ENCODE measurements around the gene ANKRD55. TPM values are rescaled to one million over a fixed set of nuclear protein-coding genes. Genes with fewer than 3 reads are reported as not detected.
"Not testable (repeated sequence)": the region's sequence is repeated elsewhere in the genome, so short reads cannot be mapped to it uniquely, and the experiment has no call there.

The ANKRD55 gene
- total RNA-seq: 3.7 and 4.0 TPM in 2 replicates

DNA sequence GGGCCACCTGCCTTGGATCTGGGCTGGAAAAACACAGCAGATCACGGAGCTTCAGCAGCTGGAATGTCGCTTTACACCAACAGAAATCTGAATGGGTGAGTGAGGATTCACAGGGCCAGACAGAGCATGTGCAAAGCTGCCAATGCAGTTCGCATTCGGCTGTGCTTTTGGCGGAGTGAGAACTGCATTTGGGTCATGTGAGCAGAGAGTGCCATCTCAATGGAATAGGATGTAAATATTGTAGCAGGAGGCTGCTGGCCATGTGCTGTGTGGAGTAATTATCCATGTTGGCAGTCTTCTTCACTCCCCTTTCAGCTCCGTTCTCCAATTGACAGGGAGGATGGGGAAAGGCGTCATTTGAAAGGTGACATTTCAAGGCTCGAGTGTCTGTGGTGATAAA lies at the start of gene ANKRD55:
TSS of gene ANKRD55 (minus strand) at position 101 of the 400 bp plus-strand sequence. CDS start 417 bp downstream, outside the sequence.
- DNase-seq (ENCODE audit: low read depth in 2 of 2): no peak

GRCh38 chr5:56282216-56282615 lies 49.1 kb upstream of the ANKRD55 start:
- DNase-seq (ENCODE audit: low read depth in 2 of 2): peak in 1 of 2 donors; percentile 30

DNA sequence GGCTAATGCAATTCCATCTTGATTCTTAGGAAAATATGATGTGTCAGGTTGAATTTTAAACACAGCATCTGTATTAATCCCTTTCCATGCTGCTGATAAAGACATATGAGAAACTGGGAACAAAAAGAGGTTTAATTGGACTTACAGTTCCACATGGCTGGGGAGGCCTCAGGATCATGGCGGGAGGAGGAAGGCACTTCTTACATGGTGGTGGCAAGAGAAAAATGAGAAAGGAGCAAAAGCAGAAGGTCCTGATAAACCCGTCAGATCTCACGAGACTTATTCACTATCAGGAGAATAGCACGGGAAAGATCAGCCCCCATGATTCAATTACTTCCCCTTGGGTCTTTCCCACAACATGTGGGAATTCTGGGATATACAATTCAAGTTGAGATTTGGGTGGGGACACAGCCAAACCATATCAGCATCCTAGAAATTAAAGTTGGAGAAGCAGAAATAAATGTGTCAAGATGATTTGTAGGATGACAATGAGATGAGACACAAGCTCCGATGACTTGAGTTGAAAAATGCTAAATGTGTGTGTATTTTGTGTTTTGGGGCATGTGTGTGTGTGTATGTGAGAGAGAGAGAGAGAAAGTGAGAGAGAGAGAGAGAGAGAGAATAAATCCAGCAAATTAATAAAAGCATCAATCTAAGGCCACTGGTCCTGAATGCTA lies 48.5 kb upstream of the ANKRD55 start:
- no peak for DNase-seq (ENCODE audit: low read depth in 2 of 2)

DNA sequence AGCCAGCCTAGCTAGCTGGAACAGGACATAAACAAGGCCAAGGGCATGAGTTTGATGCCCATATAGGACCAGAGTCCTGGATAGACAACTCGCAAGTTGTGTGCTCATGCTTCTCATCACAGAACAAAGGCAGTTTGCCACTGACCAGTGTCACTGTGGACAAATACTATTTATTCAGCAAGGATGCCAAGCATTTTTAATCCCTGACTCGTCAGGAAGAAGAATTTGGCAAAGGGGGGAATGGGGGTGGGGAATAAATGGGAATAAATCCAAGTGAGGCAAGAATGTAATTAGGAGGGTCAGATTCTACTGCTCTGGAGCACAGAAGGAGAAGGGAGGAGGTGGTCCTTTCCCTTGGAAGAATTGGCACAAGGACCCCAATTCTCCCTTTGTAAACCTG lies 46.8 kb upstream of the ANKRD55 start:
- peak; percentile 63 to 85 for DNase-seq (ENCODE audit: low read depth in 2 of 2)

DNA sequence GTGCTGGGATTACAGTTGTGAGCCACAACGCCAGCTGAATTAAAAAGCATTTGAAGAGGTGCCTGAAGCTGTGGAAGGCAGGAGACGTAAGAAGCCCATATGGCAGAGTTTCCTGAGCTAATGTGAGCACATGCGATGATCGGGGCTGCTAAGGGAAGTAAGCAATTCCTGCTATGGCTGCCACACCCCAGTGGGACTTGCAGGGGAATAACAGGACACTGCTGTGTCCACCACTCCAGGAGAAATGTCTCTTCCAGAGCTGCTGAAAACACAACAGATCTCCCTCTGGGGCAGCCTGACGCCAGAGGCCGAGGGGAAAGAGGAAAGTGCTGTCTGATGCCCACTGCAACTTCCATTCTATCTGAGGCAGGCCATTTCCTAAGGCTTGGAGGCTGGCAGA lies 46.2 kb upstream of the ANKRD55 start:
- peak in 1 of 2 donors; percentile 50 for DNase-seq (ENCODE audit: low read depth in 2 of 2)

DNA sequence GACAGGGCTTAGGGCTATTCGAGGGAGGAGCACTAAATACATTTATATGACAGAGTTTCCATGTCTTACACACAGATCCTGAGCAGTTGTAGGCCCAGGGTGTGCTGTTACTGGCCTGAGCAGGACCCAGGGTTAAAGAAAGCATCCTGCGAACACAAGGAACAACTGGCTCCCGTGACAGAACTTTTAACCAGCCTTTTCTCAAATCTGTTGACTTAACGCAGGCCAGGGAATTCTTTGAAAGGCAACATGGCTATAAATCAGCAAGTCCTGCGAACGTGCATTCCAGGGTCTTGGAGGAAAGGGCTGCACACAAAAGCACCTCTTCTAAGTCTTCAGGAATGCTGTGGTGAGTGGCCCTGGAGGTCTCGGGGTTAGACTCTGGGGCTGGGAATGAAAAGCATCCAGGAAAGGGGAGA lies 45.2 kb upstream of the ANKRD55 start:
- peak in 1 of 2 donors; percentile 50 for DNase-seq (ENCODE audit: low read depth in 2 of 2)

GRCh38 chr5:56277573-56277972 lies 44.4 kb upstream of the ANKRD55 start:
- no peak for DNase-seq (ENCODE audit: low read depth in 2 of 2)

- peak in 1 of 2 donors; percentile 74 for DNase-seq (ENCODE audit: low read depth in 2 of 2)
Observed at GRCh38 chr5:56273376-56273955, 40.3 kb upstream of the ANKRD55 start.

- no peak for DNase-seq (ENCODE audit: low read depth in 2 of 2)
Observed at GRCh38 chr5:56272765-56273164, 39.6 kb upstream of the ANKRD55 start.

- DNase-seq (ENCODE audit: low read depth in 2 of 2): peak; percentile 81 to 86
Observed at GRCh38 chr5:56270568-56271392, 37.6 kb upstream of the ANKRD55 start.

DNA sequence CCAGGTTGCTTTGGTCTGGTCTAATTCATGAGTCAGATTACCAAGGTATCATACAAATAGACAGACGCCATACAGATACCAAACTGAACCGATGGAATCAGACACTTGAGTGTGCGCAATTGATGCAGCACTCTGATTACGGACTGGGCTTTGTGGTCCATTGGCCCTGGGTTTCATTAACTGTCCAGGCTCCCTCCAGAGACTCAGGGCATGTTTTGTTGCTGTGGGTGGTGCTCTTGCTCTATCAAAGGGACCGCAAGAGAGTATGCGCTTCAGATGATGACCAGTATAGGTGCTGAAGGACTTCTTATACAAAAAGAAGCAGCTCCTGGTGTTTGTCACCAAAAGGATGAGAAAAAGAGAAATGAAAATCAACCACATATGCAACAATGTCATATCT lies 36.9 kb upstream of the ANKRD55 start:
- no peak for DNase-seq (ENCODE audit: low read depth in 2 of 2)

DNA sequence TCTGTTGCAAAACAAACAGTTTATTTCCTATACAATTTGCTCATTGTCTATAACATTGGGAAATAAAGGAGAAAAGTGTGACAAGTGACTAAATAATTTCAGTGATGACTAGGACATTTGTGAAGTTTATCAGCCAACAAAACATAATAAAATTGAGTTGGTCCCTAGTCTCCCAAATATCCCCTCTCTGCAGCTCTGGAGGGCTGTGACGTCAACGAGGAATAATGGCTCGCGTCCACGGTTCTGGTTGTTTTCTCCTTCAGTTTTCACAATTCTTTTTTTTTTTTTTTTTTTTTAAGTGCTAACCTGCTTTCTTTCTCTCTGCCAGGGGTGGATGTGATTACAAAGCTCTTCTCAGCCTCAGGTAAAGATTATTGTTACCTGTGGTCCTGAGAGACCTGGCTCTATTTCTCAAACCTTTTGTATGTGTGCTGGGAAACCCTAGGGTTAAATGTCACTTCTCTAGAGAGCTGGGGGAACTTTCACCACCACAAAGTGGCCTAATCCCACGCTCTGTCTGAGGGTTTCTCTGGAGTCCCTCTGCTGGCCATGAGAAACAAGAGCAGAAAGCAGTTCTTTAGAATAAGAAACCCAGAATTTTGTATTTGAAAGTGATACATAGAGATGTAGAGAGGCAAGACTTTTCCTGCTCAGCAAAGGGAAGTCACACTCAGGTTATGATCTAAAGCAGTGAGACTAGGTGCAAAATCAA lies 36.2 kb upstream of the ANKRD55 start:
- peak; percentile 56 to 74 for DNase-seq (ENCODE audit: low read depth in 2 of 2)

DNA sequence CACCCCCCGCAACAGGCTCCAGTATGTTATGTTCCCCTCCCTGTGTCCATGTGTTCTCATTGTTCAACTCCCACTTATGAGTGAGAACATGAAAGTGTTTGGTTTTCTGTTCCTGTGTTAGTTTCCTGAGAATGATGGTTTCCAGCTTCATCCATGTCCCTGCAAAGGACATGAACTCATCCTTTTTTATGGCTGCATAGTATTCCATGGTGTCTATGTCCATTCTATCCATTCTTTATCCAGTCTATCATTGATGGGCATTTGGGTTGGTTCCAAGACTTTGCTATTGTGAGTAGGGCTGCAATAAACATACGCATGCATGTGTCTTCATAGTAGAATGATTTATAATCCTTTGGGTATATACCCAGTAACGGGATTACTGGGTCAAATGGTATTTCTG lies 35.6 kb upstream of the ANKRD55 start:
- not testable (repeated sequence) for DNase-seq (ENCODE audit: low read depth in 2 of 2)

DNA sequence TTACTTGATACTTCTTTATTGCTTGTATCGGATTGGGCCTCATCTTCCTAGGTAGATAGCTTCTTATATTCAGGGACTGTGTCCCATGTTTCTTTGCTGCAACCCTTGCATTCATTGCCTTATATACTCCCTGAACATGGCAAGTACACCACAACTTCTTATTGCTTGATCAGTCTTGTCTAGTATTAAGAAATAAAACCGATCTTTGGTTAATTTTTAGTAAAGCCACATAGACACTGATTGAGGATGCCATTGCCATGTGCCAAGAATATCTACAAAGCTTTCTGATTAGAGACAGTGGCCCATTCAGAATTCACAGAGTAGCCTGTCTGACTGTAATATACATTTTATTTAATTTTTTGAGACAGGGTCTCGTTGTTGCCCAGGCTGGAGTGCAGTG lies 34.7 kb upstream of the ANKRD55 start:
- DNase-seq (ENCODE audit: low read depth in 2 of 2): no peak

- DNase-seq (ENCODE audit: low read depth in 2 of 2): peak in 1 of 2 donors; percentile 54
Observed at GRCh38 chr5:56264417-56265025, 31.4 kb upstream of the ANKRD55 start.

- DNase-seq (ENCODE audit: low read depth in 2 of 2): no peak
Observed at GRCh38 chr5:56262279-56262678, 29.1 kb upstream of the ANKRD55 start.

DNA sequence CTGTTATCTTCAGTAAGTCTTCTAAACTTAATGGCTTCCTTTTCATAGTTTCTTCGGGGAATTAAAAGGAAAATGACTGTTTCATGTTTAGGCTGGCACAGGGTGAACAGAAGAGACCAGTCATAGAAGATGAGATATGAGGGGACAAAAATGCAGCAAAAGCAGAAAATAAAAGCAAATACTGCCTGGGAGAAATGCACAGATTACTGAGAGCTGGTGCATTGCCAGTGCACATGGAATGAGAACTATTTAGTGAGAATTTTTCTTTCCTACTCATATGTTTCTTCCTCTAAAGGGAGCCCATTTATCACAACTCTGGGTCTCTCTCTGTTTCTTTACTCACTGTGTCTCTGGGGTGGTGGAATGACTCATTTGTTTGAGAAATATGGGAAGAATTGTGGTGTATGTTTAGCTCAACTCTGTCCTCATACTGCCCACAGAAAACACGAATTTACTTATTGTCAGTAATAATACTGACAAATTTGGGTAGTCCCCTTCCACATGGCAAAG lies 25.9 kb upstream of the ANKRD55 start:
- peak in 1 of 2 donors; percentile 61 for DNase-seq (ENCODE audit: low read depth in 2 of 2)

DNA sequence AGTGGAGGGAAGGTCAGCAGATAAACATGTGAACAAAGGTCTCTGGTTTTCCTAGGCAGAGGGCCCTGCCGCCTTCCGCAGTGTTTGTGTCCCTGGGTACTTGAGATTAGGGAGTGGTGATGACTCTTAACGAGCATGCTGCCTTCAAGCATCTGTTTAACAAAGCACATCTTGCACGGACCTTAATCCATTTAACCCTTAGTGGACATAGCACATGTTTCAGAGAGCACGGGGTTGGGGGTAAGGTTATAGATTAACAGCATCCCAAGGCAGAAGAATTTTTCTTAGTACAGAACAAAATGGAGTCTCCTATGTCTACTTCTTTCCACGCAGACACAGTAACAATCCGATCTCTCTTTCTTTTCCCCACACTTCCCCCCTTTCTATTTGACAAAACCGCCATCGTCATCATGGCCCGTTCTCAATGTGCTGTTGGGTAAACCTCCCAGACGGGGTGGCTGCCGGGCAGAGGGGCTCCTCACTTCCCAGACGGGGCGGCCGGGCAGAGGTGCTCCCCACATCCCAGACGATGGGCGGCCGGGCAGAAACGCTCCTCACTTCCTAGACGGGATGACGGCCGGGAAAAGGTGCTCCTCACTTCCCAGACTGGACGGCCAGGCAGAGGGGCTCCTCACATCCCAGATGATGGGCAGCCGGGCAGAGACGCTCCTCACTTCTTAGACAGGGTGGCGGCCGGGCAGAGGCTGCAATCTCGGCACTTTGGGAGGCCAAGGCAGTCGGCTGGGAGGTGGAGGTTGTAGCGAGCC lies 24.8 kb upstream of the ANKRD55 start:
- not testable (repeated sequence) for DNase-seq (ENCODE audit: low read depth in 2 of 2)

GRCh38 chr5:56257010-56257409 lies 23.9 kb upstream of the ANKRD55 start:
- no peak for DNase-seq (ENCODE audit: low read depth in 2 of 2)

DNA sequence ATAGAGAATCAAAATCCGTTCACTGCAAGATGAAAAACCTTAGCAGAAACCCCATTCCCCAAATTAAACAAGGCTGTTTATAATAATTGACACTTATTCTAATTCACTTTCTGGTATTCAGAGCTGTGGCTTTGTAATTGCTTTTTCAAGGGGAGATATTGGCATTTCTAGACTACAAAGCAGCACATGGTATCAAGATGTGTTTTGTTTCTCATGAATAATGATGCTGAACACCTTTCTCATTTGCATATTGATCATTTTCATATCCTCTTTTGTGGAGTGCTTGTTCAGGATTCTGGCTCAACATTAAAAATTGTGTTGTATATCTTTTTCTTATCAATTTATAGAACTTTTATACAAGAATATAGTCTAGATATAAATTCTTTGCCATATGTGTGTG lies 22.4 kb upstream of the ANKRD55 start:
- DNase-seq (ENCODE audit: low read depth in 2 of 2): no peak

Measured in dermis microvascular lymphatic vessel endothelial cell (primary cell).